ENCODE measurements around the gene MBD4. TPM values are rescaled to one million over a fixed set of nuclear protein-coding genes. Genes with fewer than 3 reads are reported as not detected.

The MBD4 gene
- total and polyA plus RNA-seq, 12 donors, result 11.1 to 37.8 (median 19.2) TPM

DNA sequence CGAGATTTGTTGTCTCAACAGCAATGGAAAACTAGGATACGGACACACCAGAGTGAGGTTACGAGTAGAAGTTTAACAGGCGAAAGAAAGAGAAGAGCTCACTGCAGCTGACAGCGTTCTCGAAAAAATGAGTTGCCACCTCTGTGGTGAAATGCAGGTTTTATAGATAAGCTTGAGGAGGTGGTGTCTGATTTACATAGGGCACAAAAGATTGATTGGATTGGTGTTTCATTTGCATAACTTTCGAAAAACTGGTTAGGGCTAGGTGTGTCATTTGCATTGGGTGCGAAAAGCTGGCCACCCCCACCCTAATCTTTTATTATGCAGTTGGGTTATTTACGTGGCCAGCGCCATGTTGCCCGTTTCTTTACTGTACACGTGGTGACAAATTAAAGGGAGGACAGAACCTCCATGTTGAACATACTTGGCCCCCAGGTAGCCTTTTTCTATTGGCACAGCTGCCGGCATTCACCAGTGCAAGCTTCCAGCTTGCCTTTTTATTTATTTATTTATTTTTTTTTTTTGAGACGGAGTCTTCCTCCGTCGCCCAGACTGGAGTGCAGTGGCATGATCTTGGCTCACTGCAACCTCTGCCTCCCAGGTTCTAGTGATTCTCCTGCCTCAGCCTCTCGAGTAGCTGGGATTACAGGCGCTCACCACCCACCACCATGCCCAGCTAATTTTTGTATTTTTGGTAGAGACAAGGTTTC lies 8.6 kb upstream of the MBD4 start:
- intact Hi-C loops (cut with DNase I), result loop anchor here in 1 of 10 donors (5.0 kb wide), 1 partner anchor 34 kb away; no protein-coding TSS in a partner anchor

DNA sequence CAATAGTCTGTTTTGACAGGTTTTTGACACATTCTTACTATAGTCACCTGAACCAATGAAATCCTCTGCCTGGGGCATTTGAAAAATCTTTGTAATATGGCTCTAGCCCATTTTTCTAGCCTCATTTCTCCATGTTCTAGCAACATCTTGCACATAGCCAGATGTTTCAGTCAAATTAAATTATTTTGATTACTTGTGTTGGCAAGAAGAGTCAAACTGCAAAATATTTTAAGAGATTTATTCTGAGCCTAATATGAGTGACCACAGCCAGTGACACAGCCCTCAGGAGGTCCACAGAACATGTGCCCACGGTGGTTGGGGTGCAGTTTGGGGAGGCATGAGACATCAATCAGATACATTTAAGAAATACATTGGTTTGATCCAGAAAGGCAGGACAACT lies 7.2 kb upstream of the MBD4 start:
- H3K27ac ChIP-seq, result no peak overlapping the region
- DNase-seq, result no peak
- H3K36me3 ChIP-seq, result peaks cover 0 to 6% (median 0%) of the 10 kb centered on the region in 9 donors
- no peak for ATAC-seq
- peaks cover 8 to 52% (median 34%) of the 10 kb centered on the region in 9 donors for H3K4me1 ChIP-seq
- 72 to 84% methylated on average over 1 of the region's 1 CpG for WGBS, 2 donors
- no peaks in the 10 kb centered on the region for H3K27me3 ChIP-seq
- H3K9me3 ChIP-seq, result no peaks in the 10 kb centered on the region
- H3K4me3 ChIP-seq, result no peak overlapping the region
- intact Hi-C loops (cut with DNase I), result loop anchor here in 1 of 10 donors (5.0 kb wide), 1 partner anchor 35 kb away; no protein-coding TSS in a partner anchor
- TF ChIP-seq, protein P1, sequence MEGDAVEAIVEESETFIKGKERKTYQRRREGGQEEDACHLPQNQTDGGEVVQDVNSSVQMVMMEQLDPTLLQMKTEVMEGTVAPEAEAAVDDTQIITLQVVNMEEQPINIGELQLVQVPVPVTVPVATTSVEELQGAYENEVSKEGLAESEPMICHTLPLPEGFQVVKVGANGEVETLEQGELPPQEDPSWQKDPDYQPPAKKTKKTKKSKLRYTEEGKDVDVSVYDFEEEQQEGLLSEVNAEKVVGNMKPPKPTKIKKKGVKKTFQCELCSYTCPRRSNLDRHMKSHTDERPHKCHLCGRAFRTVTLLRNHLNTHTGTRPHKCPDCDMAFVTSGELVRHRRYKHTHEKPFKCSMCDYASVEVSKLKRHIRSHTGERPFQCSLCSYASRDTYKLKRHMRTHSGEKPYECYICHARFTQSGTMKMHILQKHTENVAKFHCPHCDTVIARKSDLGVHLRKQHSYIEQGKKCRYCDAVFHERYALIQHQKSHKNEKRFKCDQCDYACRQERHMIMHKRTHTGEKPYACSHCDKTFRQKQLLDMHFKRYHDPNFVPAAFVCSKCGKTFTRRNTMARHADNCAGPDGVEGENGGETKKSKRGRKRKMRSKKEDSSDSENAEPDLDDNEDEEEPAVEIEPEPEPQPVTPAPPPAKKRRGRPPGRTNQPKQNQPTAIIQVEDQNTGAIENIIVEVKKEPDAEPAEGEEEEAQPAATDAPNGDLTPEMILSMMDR (IDR thresholded peaks at IDR 0.05), result no peak

More for the DNA sequence above, 8.6 kb upstream of the MBD4 start:
- Histone ChIP-seq H3K9me3 (no peaks in the 10 kb centered on the region), H3K4me1 (peaks cover 0 to 38% (median 20%) of the 10 kb centered on the region in 9 donors), H3K4me3 (no peak overlapping the region), H3K36me3 (peaks cover 0 to 20% (median 0%) of the 10 kb centered on the region in 9 donors), H3K27me3 (no peaks in the 10 kb centered on the region), H3K27ac (no peak overlapping the region)
- TF ChIP-seq, protein P1 (IDR thresholded peaks at IDR 0.05), result no peak
- no peak for ATAC-seq
- WGBS, 2 donors, result 93 to 95% methylated on average over 18 of the region's 18 CpGs
- DNase-seq, result no peak

DNA sequence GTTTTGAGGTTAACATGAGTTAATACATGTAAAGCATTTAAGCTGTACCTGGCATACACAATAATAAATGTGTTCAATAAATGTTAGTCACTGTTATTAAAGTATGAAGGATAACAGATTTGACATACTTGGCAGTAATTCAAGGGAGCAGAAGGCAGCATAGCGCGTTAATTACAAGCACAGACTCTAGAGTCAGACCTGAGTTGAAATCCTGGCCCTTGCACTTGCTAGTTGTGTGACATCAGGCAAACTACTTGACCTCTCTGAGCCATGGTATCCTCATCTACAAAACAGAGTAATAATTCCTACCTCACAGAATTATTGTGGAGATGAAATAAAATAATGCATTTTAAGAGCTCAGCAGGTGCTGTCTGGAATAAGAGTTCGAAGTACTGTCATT lies 5.7 kb upstream of the MBD4 start:
- intact Hi-C loops (cut with DNase I), result loop anchor here in 1 of 10 donors (5.0 kb wide), 1 partner anchor 37 kb away; no protein-coding TSS in a partner anchor
- Histone ChIP-seq H3K4me3 (no peak overlapping the region), H3K36me3 (no peaks in the 10 kb centered on the region), H3K27ac (peak overlapping the region in 1 of 10 donors; percentile 20), H3K9me3 (no peaks in the 10 kb centered on the region), H3K4me1 (peaks cover 22 to 61% (median 47%) of the 10 kb centered on the region in 9 donors), H3K27me3 (no peaks in the 10 kb centered on the region)
- TF ChIP-seq, protein P1 (IDR thresholded peaks at IDR 0.05), result no peak
- 72 to 82% methylated on average over 3 of the region's 3 CpGs for WGBS, 2 donors
- ATAC-seq (no peak), DNase-seq (no peak)

DNA sequence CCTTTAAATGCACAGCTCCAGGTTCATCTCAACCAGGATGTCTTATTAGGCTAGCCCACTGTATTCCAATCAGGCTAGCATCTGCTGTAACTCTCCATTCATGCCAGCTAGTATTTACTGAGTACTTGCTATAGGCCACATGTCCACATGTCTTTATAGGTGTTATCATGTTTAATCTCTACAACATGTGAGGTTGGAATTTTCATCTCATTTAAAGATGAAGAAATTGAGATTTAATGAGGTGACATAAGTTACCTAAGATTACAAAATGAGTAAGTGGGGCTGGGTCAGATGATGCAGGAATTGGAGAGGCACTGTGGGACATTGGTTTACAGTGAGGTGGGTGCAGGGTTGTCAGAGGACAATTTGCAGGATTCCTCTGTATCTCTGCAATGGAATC lies 3.2 kb upstream of the MBD4 start:
- ATAC-seq, result no peak
- H3K4me3 ChIP-seq, result no peak overlapping the region
- peak overlapping the region in 8 of 10 donors; percentile 79 to 96 (median 89) for H3K27ac ChIP-seq
- DNase-seq, result no peak
- peaks cover 0 to 6% (median 0%) of the 10 kb centered on the region in 9 donors for H3K36me3 ChIP-seq
- TF ChIP-seq, protein P1 (IDR thresholded peaks at IDR 0.05), result no peak
- H3K27me3 ChIP-seq, result no peaks in the 10 kb centered on the region
- intact Hi-C loops (cut with DNase I), result loop anchor here in 1 of 10 donors (5.0 kb wide), 1 partner anchor 34 kb away; no protein-coding TSS in a partner anchor
- H3K4me1 ChIP-seq, result peaks cover 22 to 60% (median 50%) of the 10 kb centered on the region in 9 donors
- H3K9me3 ChIP-seq, result no peaks in the 10 kb centered on the region

Data from heart right ventricle (tissue), 16 donors.